Measurements from ENCODE around the gene DOCK4. TPM values are rescaled to one million over a fixed set of nuclear protein-coding genes. Genes with fewer than 3 reads are reported as not detected.

The DOCK4 gene
- total and polyA plus RNA-seq, 5 donors from 2014 or later, result 0.44 TPM; not detected in 4

DNA sequence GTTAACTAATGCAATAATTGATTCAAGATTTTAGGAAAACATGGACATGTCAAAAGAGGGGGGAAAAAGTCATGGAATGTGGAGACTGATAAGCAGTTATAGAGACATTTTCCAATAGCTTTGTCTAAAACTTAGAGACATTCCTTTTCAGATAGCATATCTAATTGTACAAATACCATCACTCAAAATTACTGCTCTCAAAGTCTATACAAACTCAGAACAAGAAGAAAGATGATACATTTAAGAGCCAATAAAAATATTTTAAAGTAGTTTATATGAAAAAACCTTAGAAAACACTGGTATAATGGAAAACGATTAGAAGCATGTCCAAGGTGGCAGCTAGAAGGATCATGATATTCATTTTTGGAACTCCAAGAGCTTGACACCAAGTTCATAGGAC, 146.5 kb downstream of the DOCK4 start:
- H3K27me3 ChIP-seq (ENCODE audit: control insufficient read depth, insufficient read depth, low read length), result no peaks in the 10 kb centered on the region
- Mint-ChIP-seq H3K36me3 (no peaks in the 10 kb centered on the region), H3K9me3 (no peaks in the 10 kb centered on the region), H3K27ac (no peak overlapping the region), H3K27me3 (peaks cover 5% of the 10 kb centered on the region), H3K4me1 (peaks cover 0 to 2% (median 0%) of the 10 kb centered on the region in 4 donors), H3K4me3 (no peak overlapping the region)
- H3K4me1 ChIP-seq (ENCODE audit: control insufficient read depth, insufficient read depth, low read length, poor library complexity, severe bottlenecking), result no peaks in the 10 kb centered on the region
- H3K36me3 ChIP-seq (ENCODE audit: control insufficient read depth, insufficient read depth, low read length), result no peaks in the 10 kb centered on the region
- H3K4me3 ChIP-seq (ENCODE audit: low read depth, low read length), result no peak overlapping the region
- no peak for ATAC-seq (ENCODE audit: low read depth in 2 of 2)
- no peak for DNase-seq
- H3K9me3 ChIP-seq (ENCODE audit: control insufficient read depth in 2 of 2, low read length in 2 of 2), result no peaks in the 10 kb centered on the region
- no peak overlapping the region for H3K27ac ChIP-seq (ENCODE audit: insufficient read depth, low read length, poor library complexity, severe bottlenecking)

DNA sequence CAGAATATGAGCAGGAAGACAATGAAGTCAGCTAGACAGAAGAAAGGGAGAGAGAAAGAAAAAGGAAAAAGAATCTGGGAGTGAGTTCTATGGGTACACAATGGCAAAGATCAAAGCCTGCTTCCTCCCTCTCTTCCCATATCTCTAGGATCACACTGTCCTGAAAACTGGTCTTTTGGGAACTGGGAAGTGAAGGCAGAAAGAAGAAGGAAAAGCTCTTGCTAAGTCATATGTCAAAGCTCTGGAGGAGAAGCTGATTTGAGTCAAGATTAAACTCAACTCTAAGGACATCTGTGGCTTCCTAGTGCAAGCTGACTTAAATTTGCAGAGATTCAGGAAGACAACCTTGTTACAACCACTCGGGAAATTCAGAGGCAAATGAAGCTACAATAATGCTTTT, 147.5 kb downstream of the DOCK4 start:
- Histone ChIP-seq H3K9me3 (ENCODE audit: control insufficient read depth in 2 of 2, low read length in 2 of 2) (no peaks in the 10 kb centered on the region), H3K27ac (ENCODE audit: insufficient read depth, low read length, poor library complexity, severe bottlenecking) (no peak overlapping the region), H3K27me3 (ENCODE audit: control insufficient read depth, insufficient read depth, low read length) (no peaks in the 10 kb centered on the region), H3K4me3 (ENCODE audit: low read depth, low read length) (no peak overlapping the region), H3K36me3 (ENCODE audit: control insufficient read depth, insufficient read depth, low read length) (no peaks in the 10 kb centered on the region), H3K4me1 (ENCODE audit: control insufficient read depth, insufficient read depth, low read length, poor library complexity, severe bottlenecking) (no peaks in the 10 kb centered on the region)
- Mint-ChIP-seq H3K27ac (no peak overlapping the region), H3K4me3 (no peak overlapping the region), H3K36me3 (no peaks in the 10 kb centered on the region), H3K4me1 (peaks cover 0 to 2% (median 0%) of the 10 kb centered on the region in 4 donors), H3K27me3 (peaks cover 5% of the 10 kb centered on the region), H3K9me3 (no peaks in the 10 kb centered on the region)
- no peak for ATAC-seq (ENCODE audit: low read depth in 2 of 2)
- no peak for DNase-seq

DNA sequence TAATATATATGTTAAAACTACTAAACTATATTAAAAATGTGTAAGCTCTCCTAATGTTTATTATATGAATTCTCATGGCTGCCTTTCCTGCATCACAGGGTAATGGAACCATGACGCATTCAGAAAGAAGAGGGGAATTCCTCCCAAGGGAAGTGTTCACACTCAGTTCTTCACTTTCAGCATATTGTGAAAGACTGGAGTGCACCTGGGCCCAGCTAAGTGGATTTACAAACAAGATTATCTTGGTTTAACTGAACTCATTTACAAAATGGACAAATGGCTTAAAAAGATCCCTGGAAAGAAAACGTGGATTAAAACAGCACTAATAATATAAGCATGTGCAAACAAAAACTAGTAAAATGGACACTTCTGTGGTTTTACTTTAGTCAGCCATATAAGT, 149.8 kb downstream of the DOCK4 start:
- Mint-ChIP-seq H3K36me3 (no peaks in the 10 kb centered on the region), H3K27me3 (no peaks in the 10 kb centered on the region), H3K4me1 (peaks cover 0 to 2% (median 0%) of the 10 kb centered on the region in 4 donors), H3K27ac (no peak overlapping the region), H3K4me3 (no peak overlapping the region), H3K9me3 (no peaks in the 10 kb centered on the region)
- ATAC-seq (ENCODE audit: low read depth in 2 of 2), result no peak
- Histone ChIP-seq H3K9me3 (ENCODE audit: control insufficient read depth in 2 of 2, low read length in 2 of 2) (no peaks in the 10 kb centered on the region), H3K27me3 (ENCODE audit: control insufficient read depth, insufficient read depth, low read length) (no peaks in the 10 kb centered on the region), H3K4me1 (ENCODE audit: control insufficient read depth, insufficient read depth, low read length, poor library complexity, severe bottlenecking) (no peaks in the 10 kb centered on the region), H3K27ac (ENCODE audit: insufficient read depth, low read length, poor library complexity, severe bottlenecking) (no peak overlapping the region), H3K4me3 (ENCODE audit: low read depth, low read length) (no peak overlapping the region), H3K36me3 (ENCODE audit: control insufficient read depth, insufficient read depth, low read length) (no peaks in the 10 kb centered on the region)
- DNase-seq, result no peak

DNA sequence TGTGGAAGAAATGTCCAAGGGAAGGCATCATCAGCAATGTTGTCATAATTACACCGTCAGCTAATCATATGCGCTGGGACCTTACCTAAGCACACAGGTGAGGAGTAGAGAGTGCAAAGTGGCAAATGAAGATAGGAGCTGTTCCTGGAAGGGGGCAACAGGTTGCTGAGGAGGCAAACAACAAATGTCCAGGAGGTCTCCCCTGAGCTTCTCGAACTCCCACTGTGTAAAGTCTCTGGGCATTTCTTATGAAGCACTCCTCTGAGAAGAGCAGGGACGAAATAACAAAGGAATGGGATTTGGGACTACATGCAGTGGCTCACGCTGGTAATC, 152.5 kb downstream of the DOCK4 start:
- Mint-ChIP-seq H3K4me3 (no peak overlapping the region), H3K36me3 (no peaks in the 10 kb centered on the region), H3K27ac (no peak overlapping the region), H3K4me1 (peaks cover 0 to 2% (median 0%) of the 10 kb centered on the region in 4 donors), H3K27me3 (no peaks in the 10 kb centered on the region), H3K9me3 (peaks cover 0 to 1% (median 0%) of the 10 kb centered on the region in 7 donors)
- Histone ChIP-seq H3K9me3 (ENCODE audit: control insufficient read depth in 2 of 2, low read length in 2 of 2) (no peaks in the 10 kb centered on the region), H3K27ac (ENCODE audit: insufficient read depth, low read length, poor library complexity, severe bottlenecking) (no peak overlapping the region), H3K36me3 (ENCODE audit: control insufficient read depth, insufficient read depth, low read length) (no peaks in the 10 kb centered on the region), H3K27me3 (ENCODE audit: control insufficient read depth, insufficient read depth, low read length) (no peaks in the 10 kb centered on the region), H3K4me3 (ENCODE audit: low read depth, low read length) (no peak overlapping the region), H3K4me1 (ENCODE audit: control insufficient read depth, insufficient read depth, low read length, poor library complexity, severe bottlenecking) (no peaks in the 10 kb centered on the region)
- no peak for ATAC-seq (ENCODE audit: low read depth in 2 of 2)
- no peak for DNase-seq

DNA sequence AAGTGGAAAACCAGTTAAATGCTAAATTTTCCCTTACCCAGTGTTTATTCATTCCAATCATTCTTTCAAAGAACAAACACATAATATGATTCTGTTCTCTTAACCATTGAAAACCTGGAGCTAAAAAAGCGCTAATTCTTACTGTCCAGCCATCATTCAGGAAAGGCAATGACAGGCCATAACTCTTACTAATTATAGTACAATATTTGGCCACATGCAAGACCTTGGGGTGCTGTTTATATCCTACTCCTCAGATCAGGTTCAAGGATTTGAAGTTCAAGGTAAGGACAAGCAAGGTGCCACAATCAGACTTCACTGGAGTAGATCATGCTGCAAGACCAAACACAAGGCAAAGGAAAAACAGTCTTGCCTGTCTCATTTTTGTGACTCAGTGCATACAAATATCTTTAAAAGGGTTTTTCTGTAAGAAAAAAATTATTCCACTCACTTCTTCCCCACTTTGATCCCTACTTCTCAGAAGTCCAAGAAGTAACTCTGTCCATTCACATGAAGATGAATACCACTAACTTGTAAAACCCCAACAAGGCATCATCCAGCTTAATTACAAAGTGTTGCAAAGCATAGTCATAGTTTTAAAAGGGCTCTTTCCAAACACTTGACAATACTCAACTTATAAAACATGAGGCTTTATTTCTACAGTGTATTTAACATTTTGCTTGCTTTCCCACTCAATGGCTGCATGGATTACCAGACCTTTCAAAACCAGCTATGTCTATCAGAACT, 153.0 kb downstream of the DOCK4 start:
- Histone ChIP-seq H3K36me3 (ENCODE audit: control insufficient read depth, insufficient read depth, low read length) (no peaks in the 10 kb centered on the region), H3K27ac (ENCODE audit: insufficient read depth, low read length, poor library complexity, severe bottlenecking) (no peak overlapping the region), H3K9me3 (ENCODE audit: control insufficient read depth in 2 of 2, low read length in 2 of 2) (no peaks in the 10 kb centered on the region), H3K4me1 (ENCODE audit: control insufficient read depth, insufficient read depth, low read length, poor library complexity, severe bottlenecking) (no peaks in the 10 kb centered on the region), H3K27me3 (ENCODE audit: control insufficient read depth, insufficient read depth, low read length) (no peaks in the 10 kb centered on the region), H3K4me3 (ENCODE audit: low read depth, low read length) (no peak overlapping the region)
- ATAC-seq (ENCODE audit: low read depth in 2 of 2) (no peak), DNase-seq (no peak)
- H3K27me3 Mint-ChIP-seq, result no peaks in the 10 kb centered on the region
- H3K4me3 Mint-ChIP-seq, result no peak overlapping the region
- H3K36me3 Mint-ChIP-seq, result no peaks in the 10 kb centered on the region
- H3K27ac Mint-ChIP-seq, result no peak overlapping the region
- H3K4me1 Mint-ChIP-seq, result peaks cover 0 to 2% (median 0%) of the 10 kb centered on the region in 4 donors
- peaks cover 0 to 1% (median 0%) of the 10 kb centered on the region in 7 donors for H3K9me3 Mint-ChIP-seq

GRCh38 chr7:112052498-112052897, 153.7 kb downstream of the DOCK4 start:
- no peak for DNase-seq
- no peaks in the 10 kb centered on the region for H3K4me1 ChIP-seq (ENCODE audit: control insufficient read depth, insufficient read depth, low read length, poor library complexity, severe bottlenecking)
- H3K36me3 Mint-ChIP-seq, result no peaks in the 10 kb centered on the region
- no peak overlapping the region for H3K4me3 Mint-ChIP-seq
- H3K9me3 Mint-ChIP-seq, result peaks cover 0 to 2% (median 0%) of the 10 kb centered on the region in 7 donors
- H3K27me3 ChIP-seq (ENCODE audit: control insufficient read depth, insufficient read depth, low read length), result no peaks in the 10 kb centered on the region
- peaks cover 0 to 2% (median 0%) of the 10 kb centered on the region in 4 donors for H3K4me1 Mint-ChIP-seq
- H3K9me3 ChIP-seq (ENCODE audit: control insufficient read depth in 2 of 2, low read length in 2 of 2), result no peaks in the 10 kb centered on the region
- H3K4me3 ChIP-seq (ENCODE audit: low read depth, low read length), result no peak overlapping the region
- H3K27ac ChIP-seq (ENCODE audit: insufficient read depth, low read length, poor library complexity, severe bottlenecking), result no peak overlapping the region
- H3K36me3 ChIP-seq (ENCODE audit: control insufficient read depth, insufficient read depth, low read length), result no peaks in the 10 kb centered on the region
- H3K27me3 Mint-ChIP-seq, result no peaks in the 10 kb centered on the region
- no peak for ATAC-seq (ENCODE audit: low read depth in 2 of 2)
- H3K27ac Mint-ChIP-seq, result no peak overlapping the region

DNA sequence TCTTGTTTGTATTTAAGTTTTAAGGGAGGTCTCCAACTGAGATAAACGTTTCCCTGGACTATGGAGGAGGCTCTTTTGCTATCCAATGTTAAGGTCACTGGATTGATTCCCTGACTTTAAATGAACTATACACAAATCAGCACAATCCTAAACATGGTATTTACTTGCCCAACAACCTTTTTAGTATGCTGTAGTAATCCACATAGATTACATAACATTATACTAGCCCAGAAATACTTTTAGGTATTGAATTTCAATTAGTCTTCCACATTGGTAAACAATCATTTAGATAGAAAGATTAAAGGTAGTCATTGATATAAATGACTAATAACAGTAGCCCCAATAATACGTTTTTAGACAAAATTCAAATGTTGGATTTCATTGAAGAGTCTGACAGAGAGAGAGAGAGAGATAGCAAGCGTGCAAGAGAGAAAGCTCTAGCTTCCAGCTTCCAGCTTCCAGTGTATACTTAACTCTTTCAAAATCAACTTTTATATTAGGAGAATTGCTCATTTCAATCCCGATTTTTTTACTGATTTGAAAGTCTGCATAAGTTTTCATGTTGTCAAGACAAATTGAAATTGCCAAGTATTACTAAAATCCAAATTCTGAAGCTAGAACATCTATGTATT, 155.8 kb downstream of the DOCK4 start:
- Mint-ChIP-seq H3K27ac (no peak overlapping the region), H3K4me3 (no peak overlapping the region), H3K9me3 (peaks cover 0 to 7% (median 2%) of the 10 kb centered on the region in 7 donors), H3K4me1 (no peaks in the 10 kb centered on the region), H3K36me3 (no peaks in the 10 kb centered on the region), H3K27me3 (no peaks in the 10 kb centered on the region)
- DNase-seq (no peak), ATAC-seq (ENCODE audit: low read depth in 2 of 2) (no peak)
- Histone ChIP-seq H3K36me3 (ENCODE audit: control insufficient read depth, insufficient read depth, low read length) (no peaks in the 10 kb centered on the region), H3K4me3 (ENCODE audit: low read depth, low read length) (no peak overlapping the region), H3K27ac (ENCODE audit: insufficient read depth, low read length, poor library complexity, severe bottlenecking) (no peak overlapping the region), H3K9me3 (ENCODE audit: control insufficient read depth in 2 of 2, low read length in 2 of 2) (no peaks in the 10 kb centered on the region), H3K27me3 (ENCODE audit: control insufficient read depth, insufficient read depth, low read length) (no peaks in the 10 kb centered on the region), H3K4me1 (ENCODE audit: control insufficient read depth, insufficient read depth, low read length, poor library complexity, severe bottlenecking) (no peaks in the 10 kb centered on the region)
